UCSD-AML1 (cell line): ENCODE results near the gene KCNE5.
"Not testable (repeated sequence)": the region's sequence is repeated elsewhere in the genome, so short reads cannot be mapped to it uniquely, and the experiment has no call there.

Experiments
- DNase-seq: peaks from one replicate; lab custom pipeline; 2025; ENCODE audit not compliant: unreplicated experiment; lab: John Stamatoyannopoulos, UW

The KCNE5 gene

DNA sequence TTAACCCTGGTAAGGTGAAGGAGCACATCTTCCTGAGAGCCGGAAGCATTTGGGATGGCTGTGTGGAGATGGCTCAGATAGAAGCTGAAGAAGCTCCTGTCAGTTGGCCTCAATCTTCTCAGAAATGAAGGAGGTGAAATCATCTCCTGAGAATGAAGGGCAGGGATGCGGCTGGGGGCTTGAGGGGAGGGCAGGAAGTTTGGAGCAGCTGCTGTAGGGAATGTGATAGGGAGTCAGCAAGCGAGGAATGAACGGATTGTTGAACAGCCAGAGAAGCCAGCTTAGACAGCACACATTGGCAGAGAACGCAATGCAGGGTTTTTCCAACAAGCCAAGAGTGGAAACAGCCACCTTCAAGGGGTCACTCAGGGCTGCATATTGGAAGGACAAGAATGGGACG is 10.0 kb downstream of the KCNE5 start:
- DNase-seq, result no peak

DNA sequence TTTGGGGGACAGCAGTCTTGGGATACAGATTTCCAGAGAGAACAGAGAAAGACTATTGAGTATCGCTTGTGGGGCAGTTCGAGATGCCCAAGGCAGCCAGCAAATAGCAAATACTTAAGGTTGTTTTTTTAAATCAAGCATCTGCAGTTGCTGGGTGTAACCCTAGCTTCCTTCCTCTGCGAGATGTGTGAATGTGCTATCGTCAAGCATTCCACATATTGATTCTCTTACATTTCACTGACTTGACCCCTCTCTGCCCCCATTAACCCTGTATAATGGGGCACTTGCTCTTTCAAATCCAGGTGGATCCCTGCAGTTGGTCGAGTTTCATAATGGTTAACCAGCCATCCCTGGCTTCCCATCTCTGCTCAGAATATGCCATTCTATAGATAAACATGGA is 23.5 kb downstream of the KCNE5 start:
- no peak for DNase-seq

DNA sequence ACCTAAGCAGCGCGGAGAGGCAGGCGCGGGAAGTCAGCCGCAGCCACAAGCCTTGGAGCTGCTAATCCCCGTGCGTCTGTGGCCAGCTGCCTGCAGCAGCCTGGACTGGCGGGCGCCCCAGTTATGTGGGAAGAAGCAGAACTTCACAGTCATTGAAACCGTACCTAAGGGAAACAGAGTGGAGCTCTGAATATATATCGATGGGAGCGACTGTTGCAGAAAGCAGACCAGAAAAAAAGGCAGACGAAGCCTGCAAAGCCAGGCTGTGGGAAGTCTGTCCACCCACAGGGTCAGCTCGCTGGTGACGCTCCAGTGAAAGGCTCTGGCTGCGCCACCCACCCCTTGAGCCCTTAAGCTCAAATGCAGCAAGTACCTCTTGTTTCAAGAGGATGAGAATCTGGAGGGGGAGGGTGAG is 24.7 kb downstream of the KCNE5 start:
- no peak for DNase-seq

DNA sequence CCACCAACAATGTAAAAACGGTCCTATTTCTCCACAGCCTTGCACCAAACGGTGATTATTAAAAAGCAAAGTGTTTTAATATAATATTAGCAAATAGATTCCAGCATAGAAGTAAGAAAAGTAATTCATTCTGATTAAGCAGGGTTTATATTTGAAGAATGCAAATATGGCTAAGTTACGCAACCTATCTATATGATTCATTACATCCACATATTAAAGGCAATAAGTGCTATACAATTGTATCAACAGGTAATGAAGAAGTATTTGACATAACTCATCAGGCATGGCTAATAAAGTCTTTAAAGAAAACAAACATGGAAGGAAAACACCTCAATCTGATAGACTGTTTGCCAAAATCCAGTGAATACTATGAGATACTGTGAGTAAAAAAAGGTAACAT is 29.0 kb downstream of the KCNE5 start:
- no peak for DNase-seq

- DNase-seq, result no peak
Measured at GRCh38 chrX:109590176-109590575, 34.8 kb downstream of the KCNE5 start.

GRCh38 chrX:109585488-109585887 is 39.5 kb downstream of the KCNE5 start:
- no peak for DNase-seq

- DNase-seq, result no peak
Measured at GRCh38 chrX:109578916-109579315, 46.1 kb downstream of the KCNE5 start.

GRCh38 chrX:109577055-109577454 is 47.9 kb downstream of the KCNE5 start:
- DNase-seq, result no peak

- not testable (repeated sequence) for DNase-seq
Measured at GRCh38 chrX:109576083-109576482, 48.9 kb downstream of the KCNE5 start.
